Measurements from ENCODE around the gene CTU1. TPM values are rescaled to one million over a fixed set of nuclear protein-coding genes. Genes with fewer than 3 reads are reported as not detected.

CTU1 gene
- total and polyA plus RNA-seq, 2 of the 4 experiments (the other 2 are of a cell fraction): 2.0 to 3.3 TPM

- Histone ChIP-seq H3K18ac (ENCODE audit: low read depth, low read length) (no peak overlapping the region), H3K23ac (ENCODE audit: low read depth, low read length) (no peak overlapping the region), H3K4me3 (ENCODE audit: insufficient read depth, low read depth, low read length) (no peak overlapping the region), H3K36me3 (ENCODE audit: control insufficient read depth, insufficient read depth, low read length) (peaks cover 21% of the 10 kb centered on the region), H2BK120ac (ENCODE audit: low read depth, low read length) (no peak overlapping the region), H3K27me3 (ENCODE audit: control insufficient read depth, insufficient read depth, low read length) (no peaks in the 10 kb centered on the region), H3K79me1 (ENCODE audit: low read depth in 1 of 2, low read length in 2 of 2) (peaks cover 27 to 58% of the 10 kb centered on the region in 2 experiments), H3K56ac (ENCODE audit: extremely low read depth, insufficient read depth, low read length) (no peak overlapping the region), H2AFZ (replicated peaks; ENCODE audit: low read length, poor library complexity) (no peak overlapping the region), H2BK20ac (ENCODE audit: low read depth, low read length) (no peak overlapping the region), H4K91ac (ENCODE audit: insufficient read depth, low read depth, low read length) (no peak overlapping the region), H3K4me1 (ENCODE audit: control insufficient read depth, insufficient read depth, low read length) (no peaks in the 10 kb centered on the region), H3K9ac (ENCODE audit: low read depth, low read length) (no peak overlapping the region), H4K8ac (ENCODE audit: low read depth in 2 of 2, low read length in 2 of 2) (no peak overlapping the region), H3K27ac (ENCODE audit: insufficient read depth, low read length) (no peak overlapping the region), H3K4ac (ENCODE audit: low read depth, low read length) (no peak overlapping the region), H2BK15ac (ENCODE audit: low read depth, low read length) (no peak overlapping the region), H3K9me3 (ENCODE audit: control insufficient read depth, insufficient read depth, low read length) (no peaks in the 10 kb centered on the region), H2BK5ac (ENCODE audit: low read depth, low read length, poor library complexity, severe bottlenecking) (no peak overlapping the region), H3K4me2 (ENCODE audit: low read depth, low read length) (no peak overlapping the region), H2AK9ac (replicated peaks; ENCODE audit: low read depth, low read length, poor library complexity) (no peak overlapping the region), H2AK5ac (ENCODE audit: low read depth, low read length) (no peak overlapping the region), H3K14ac (replicated peaks; ENCODE audit: low read depth, low read length) (no peak overlapping the region), H3K9me1 (ENCODE audit: insufficient read depth, low read length) (peaks cover 8% of the 10 kb centered on the region; the same call in 1 of the 2 replicates), H4K20me1 (ENCODE audit: insufficient read depth, low read length) (peaks cover 15% of the 10 kb centered on the region), H4K5ac (ENCODE audit: low read depth, low read length) (no peak overlapping the region)
- BruUV-seq (replicated peaks): no TSS peak
- intact Hi-C loops (cut with micrococcal nuclease) (loop anchor here (10.0 kb wide), 2 partner anchors 299 to 379 kb away; partner anchors contain the start of gene CLEC11A), in situ Hi-C loops (cut with MboI; ENCODE audit: low sequenced_read_pairs) (no loop called here), dilution Hi-C loops (cut with HindIII; ENCODE audit: low sequenced_read_pairs, unreplicated experiment) (no loop called here)
- 76% methylated on average over 44 of the region's 49 CpGs; no CpG with 5 or more reads in 1 of the 2 experiments for WGBS, 2 experiments (ENCODE audit: extremely low coverage in 2 of 2, insufficient read length in 1 of 2)
- TF ChIP-seq CHD1 (IDR thresholded peaks at IDR 0.05; ENCODE audit: low read depth, low read length): no peak
- no peak for TF ChIP-seq USF2 (IDR thresholded peaks at IDR 0.05; ENCODE audit: low read depth, low read length)
- TF ChIP-seq MAZ (IDR thresholded peaks at IDR 0.05; ENCODE audit: borderline replicate concordance, low read depth, low read length): no peak
- no peak for TF ChIP-seq SMC3 (IDR thresholded peaks at IDR 0.05; ENCODE audit: low read depth, low read length)
- TF ChIP-seq MXI1 (IDR thresholded peaks at IDR 0.05; ENCODE audit: borderline replicate concordance, low read depth, low read length): no peak
- POLR2A ChIA-PET (ENCODE audit: unreplicated experiment): no interaction called here
- DNase-seq: no peak
- ATAC-seq (ENCODE audit: low read depth): no peak
- CTCF ChIA-PET: no interaction called here
Measured at GRCh38 chr19:51103926-51104341, 4.3 kb downstream of the CTU1 start.

All from IMR-90 (cell line).